Measurements from ENCODE around the gene PRRT1B. TPM values are rescaled to one million over a fixed set of nuclear protein-coding genes. Genes with fewer than 3 reads are reported as not detected.
A peak's percentile ranks its signal among the peaks of the same experiment; 100 is the strongest.
"Not testable (repeated sequence)": the region's sequence is repeated elsewhere in the genome, so short reads cannot be mapped to it uniquely, and the experiment has no call there.

The PRRT1B gene
- total RNA-seq, 8 experiments from 2014 or later, result 0.29 TPM; not detected in 7

- H3K27ac ChIP-seq, result no peak overlapping the region
- no peaks in the 10 kb centered on the region for H3K4me1 ChIP-seq (replicated peaks in 1 of 2)
- in situ Hi-C loops (cut with MboI; ENCODE audit: low pct_unique_long_range_greater_than_20kb in 2 of 9, low sequenced_read_pairs in 9 of 9, unreplicated experiment in 9 of 9), result no loop called here
- no peak for ATAC-seq (replicated peaks in 6 of 8)
- H3K4me3 ChIP-seq, result no peak overlapping the region
- 87 to 100% (median 96%) methylated on average over 1 to 4 of the region's 15 CpGs; no CpG with 5 or more reads in 7 of the 10 experiments for WGBS, 10 experiments
These were observed 32.1 kb upstream of the PRRT1B start for GRCh38 chr9:131513177-131513576.

GRCh38 chr9:131515559-131516031 is 29.7 kb upstream of the PRRT1B start:
- in situ Hi-C loops (cut with MboI; ENCODE audit: low pct_unique_long_range_greater_than_20kb in 2 of 9, low sequenced_read_pairs in 9 of 9, unreplicated experiment in 9 of 9); H3K4me3 ChIP-seq; H3K4me1 ChIP-seq (replicated peaks in 1 of 2); H3K27ac ChIP-seq; ATAC-seq (replicated peaks in 6 of 8): not testable (repeated sequence)
- 80 to 100% (median 90%) methylated on average over 1 to 4 of the region's 12 CpGs; no CpG with 5 or more reads in 2 of the 10 experiments for WGBS, 10 experiments

DNA sequence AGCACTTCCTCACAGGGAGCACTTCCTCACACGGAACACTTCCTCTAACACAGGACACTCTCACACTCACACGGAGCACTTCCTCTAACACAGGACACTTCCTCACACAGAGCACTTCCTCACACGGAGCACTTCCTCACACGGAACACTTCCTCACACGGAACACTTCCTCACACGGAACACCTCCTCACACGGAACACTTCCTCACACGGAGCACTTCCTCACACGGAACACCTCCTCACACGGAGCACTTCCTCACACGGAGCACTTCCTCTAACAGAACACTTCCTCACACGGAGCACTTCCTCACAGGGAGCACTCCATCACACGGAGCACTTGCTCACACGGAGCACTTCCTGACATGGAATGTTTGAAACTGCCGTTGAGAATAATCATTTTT is 29.2 kb upstream of the PRRT1B start:
- H3K4me3 ChIP-seq, result no peak overlapping the region
- WGBS, 10 experiments, result 79 to 97% (median 84%) methylated on average over 1 to 13 of the region's 15 CpGs; no CpG with 5 or more reads in 4 of the 10 experiments
- in situ Hi-C loops (cut with MboI; ENCODE audit: low pct_unique_long_range_greater_than_20kb in 2 of 9, low sequenced_read_pairs in 9 of 9, unreplicated experiment in 9 of 9), result no loop called here
- no peaks in the 10 kb centered on the region for H3K4me1 ChIP-seq (replicated peaks in 1 of 2)
- no peak for ATAC-seq (replicated peaks in 6 of 8)
- no peak overlapping the region for H3K27ac ChIP-seq

GRCh38 chr9:131516930-131517329 is 28.4 kb upstream of the PRRT1B start:
- H3K4me1 ChIP-seq (replicated peaks in 1 of 2), result no peaks in the 10 kb centered on the region
- in situ Hi-C loops (cut with MboI; ENCODE audit: low pct_unique_long_range_greater_than_20kb in 2 of 9, low sequenced_read_pairs in 9 of 9, unreplicated experiment in 9 of 9), result no loop called here
- WGBS, 10 experiments, result 85 to 100% (median 96%) methylated on average over 1 to 8 of the region's 9 CpGs; no CpG with 5 or more reads in 1 of the 10 experiments
- no peak for ATAC-seq (replicated peaks in 6 of 8)
- no peak overlapping the region for H3K4me3 ChIP-seq
- H3K27ac ChIP-seq, result no peak overlapping the region

DNA sequence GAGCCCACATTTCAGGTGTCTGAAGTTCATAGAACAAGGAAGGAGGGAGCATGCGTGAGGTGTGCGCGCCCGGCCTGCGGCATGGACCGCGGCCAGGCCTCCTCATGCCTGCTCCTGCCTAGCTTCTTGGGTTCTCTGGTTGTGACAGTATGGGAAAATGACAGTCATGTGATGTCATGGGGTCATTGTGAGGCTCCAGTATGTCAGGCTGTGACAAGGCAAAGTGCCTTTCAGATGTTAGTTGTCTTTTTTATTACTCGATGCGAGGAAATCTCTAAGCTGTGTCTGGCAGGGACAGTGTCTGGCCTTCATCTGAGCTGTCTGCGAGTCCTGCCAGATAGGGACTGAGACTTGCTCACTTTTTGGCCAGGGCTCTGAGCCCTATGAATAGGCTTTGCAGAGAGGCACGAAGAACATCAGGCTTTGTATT is 27.5 kb upstream of the PRRT1B start:
- H3K4me1 ChIP-seq (replicated peaks in 1 of 2), result no peaks in the 10 kb centered on the region
- H3K4me3 ChIP-seq, result no peak overlapping the region
- H3K27ac ChIP-seq, result no peak overlapping the region
- in situ Hi-C loops (cut with MboI; ENCODE audit: low pct_unique_long_range_greater_than_20kb in 2 of 9, low sequenced_read_pairs in 9 of 9, unreplicated experiment in 9 of 9), result no loop called here
- ATAC-seq (replicated peaks in 6 of 8), result no peak
- 0 to 100% (median 93%) methylated on average over 1 to 4 of the region's 11 CpGs; no CpG with 5 or more reads in 7 of the 10 experiments for WGBS, 10 experiments

DNA sequence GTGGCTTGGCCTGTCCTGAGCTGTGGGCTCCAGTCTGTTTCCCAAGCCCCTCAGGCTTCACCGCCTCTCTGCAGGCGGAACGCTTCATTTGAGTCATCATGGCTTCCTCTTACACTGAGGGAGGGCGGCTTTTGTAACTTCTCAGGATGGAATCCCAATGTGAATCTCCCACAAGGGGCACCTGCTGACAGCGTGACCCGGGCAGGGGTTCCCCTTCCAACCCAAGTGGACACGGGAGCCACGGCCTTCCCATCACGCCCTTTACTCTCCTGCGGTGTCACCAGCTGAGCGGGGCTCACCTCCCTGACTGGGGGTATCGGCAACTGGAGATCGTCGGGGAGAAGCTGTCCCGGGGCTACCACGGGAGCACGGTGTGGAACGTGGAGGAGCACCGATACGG is 26.8 kb upstream of the PRRT1B start:
- Histone ChIP-seq H3K27ac (no peak overlapping the region), H3K4me3 (no peak overlapping the region), H3K4me1 (replicated peaks in 1 of 2) (no peaks in the 10 kb centered on the region)
- ATAC-seq (replicated peaks in 6 of 8), result no peak
- in situ Hi-C loops (cut with MboI; ENCODE audit: low pct_unique_long_range_greater_than_20kb in 2 of 9, low sequenced_read_pairs in 9 of 9, unreplicated experiment in 9 of 9), result no loop called here
- 85 to 100% (median 98%) methylated on average over 3 to 10 of the region's 20 CpGs; no CpG with 5 or more reads in 4 of the 10 experiments for WGBS, 10 experiments

GRCh38 chr9:131520503-131520902 is 24.8 kb upstream of the PRRT1B start:
- ATAC-seq (replicated peaks in 6 of 8), result peak in 1 of 8 experiments; percentile 56
- Histone ChIP-seq H3K4me1 (replicated peaks in 1 of 2) (no peaks in the 10 kb centered on the region), H3K27ac (no peak overlapping the region), H3K4me3 (no peak overlapping the region)
- 33 to 87% (median 83%) methylated on average over 5 to 12 of the region's 16 CpGs; no CpG with 5 or more reads in 4 of the 10 experiments for WGBS, 10 experiments
- in situ Hi-C loops (cut with MboI; ENCODE audit: low pct_unique_long_range_greater_than_20kb in 2 of 9, low sequenced_read_pairs in 9 of 9, unreplicated experiment in 9 of 9), result no loop called here

DNA sequence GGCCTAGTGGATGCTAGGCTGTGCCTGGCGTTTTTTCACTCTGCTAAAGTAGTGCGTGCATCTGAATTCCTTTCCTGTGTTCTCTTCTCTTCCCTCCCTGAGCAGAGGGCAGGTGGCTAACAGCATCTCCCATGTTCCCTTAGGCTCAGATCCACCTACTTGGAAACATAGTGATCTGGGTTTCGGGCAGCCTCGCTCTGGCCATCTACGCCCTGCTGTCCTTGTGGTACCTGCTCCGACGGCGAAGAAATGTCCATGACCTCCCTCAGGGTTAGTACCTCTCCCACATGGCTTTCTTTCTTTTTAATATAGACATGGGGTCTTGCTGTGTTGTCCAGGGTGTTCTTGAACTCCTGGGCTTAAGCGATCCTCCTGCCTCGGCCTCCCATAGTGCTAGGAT is 24.1 kb upstream of the PRRT1B start:
- in situ Hi-C loops (cut with MboI; ENCODE audit: low pct_unique_long_range_greater_than_20kb in 2 of 9, low sequenced_read_pairs in 9 of 9, unreplicated experiment in 9 of 9), result no loop called here
- no peak overlapping the region for H3K27ac ChIP-seq
- H3K4me3 ChIP-seq, result no peak overlapping the region
- no peaks in the 10 kb centered on the region for H3K4me1 ChIP-seq (replicated peaks in 1 of 2)
- WGBS, 10 experiments, result 83 to 100% (median 97%) methylated on average over 1 to 8 of the region's 10 CpGs; no CpG with 5 or more reads in 4 of the 10 experiments
- ATAC-seq (replicated peaks in 6 of 8), result no peak

- Histone ChIP-seq H3K4me1 (replicated peaks in 1 of 2) (no peaks in the 10 kb centered on the region), H3K4me3 (no peak overlapping the region), H3K27ac (no peak overlapping the region)
- WGBS, 10 experiments, result 93 to 100% (median 100%) methylated on average over 1 to 5 of the region's 13 CpGs; no CpG with 5 or more reads in 4 of the 10 experiments
- ATAC-seq (replicated peaks in 6 of 8), result no peak
- in situ Hi-C loops (cut with MboI; ENCODE audit: low pct_unique_long_range_greater_than_20kb in 2 of 9, low sequenced_read_pairs in 9 of 9, unreplicated experiment in 9 of 9), result no loop called here
These were observed 23.5 kb upstream of the PRRT1B start for GRCh38 chr9:131521822-131522221.

DNA sequence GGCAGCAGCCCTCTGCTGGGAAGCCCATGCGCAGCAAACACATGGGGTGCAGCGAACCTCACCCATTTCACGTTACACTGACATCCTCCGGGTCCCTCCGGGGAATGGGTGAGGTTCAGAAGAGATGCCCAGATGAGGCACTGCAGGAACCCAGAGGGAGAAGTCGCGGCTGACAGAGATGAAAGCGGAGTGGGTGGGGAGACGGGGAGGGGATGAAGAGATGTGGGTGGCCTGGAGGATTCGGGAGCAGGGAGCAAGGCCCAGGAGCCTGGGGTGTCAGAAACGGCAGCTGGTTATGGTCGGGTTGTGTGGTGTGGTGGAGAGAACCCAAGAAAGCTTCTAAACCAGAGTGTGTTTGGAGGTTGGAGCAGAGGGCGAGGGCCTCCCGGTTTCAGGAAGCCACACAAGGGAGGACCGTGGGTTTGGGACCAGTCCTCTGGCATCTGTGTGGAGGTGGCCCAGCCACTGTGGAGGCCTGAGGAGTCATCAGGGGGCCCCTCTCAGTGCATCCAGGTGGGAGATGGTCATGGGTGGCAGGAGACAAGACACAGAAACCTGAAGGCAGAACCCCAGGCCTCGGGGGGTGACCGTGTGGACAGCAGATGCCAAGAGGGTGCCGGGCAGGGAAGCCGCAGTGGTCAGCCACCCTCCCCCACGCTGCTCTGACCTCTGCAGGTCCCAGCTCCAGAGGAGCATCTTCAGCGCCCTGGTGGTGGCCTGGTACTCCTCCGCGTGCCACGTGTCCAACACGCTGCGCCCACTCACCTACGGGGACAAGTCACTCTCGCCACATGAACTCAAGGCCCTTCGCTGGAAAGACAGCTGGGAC is 22.9 kb upstream of the PRRT1B start:
- Histone ChIP-seq H3K4me3 (no peak overlapping the region), H3K27ac (no peak overlapping the region), H3K4me1 (replicated peaks in 1 of 2) (no peaks in the 10 kb centered on the region)
- no peak for ATAC-seq (replicated peaks in 6 of 8)
- WGBS, 10 experiments, result 86 to 100% (median 96%) methylated on average over 5 to 10 of the region's 29 CpGs; no CpG with 5 or more reads in 5 of the 10 experiments
- in situ Hi-C loops (cut with MboI; ENCODE audit: low pct_unique_long_range_greater_than_20kb in 2 of 9, low sequenced_read_pairs in 9 of 9, unreplicated experiment in 9 of 9), result no loop called here

GRCh38 chr9:131523086-131523388 is 22.3 kb upstream of the PRRT1B start:
- Histone ChIP-seq H3K4me3 (no peak overlapping the region), H3K4me1 (replicated peaks in 1 of 2) (no peaks in the 10 kb centered on the region), H3K27ac (no peak overlapping the region)
- 73 to 100% (median 96%) methylated on average over 2 to 5 of the region's 9 CpGs; no CpG with 5 or more reads in 4 of the 10 experiments for WGBS, 10 experiments
- in situ Hi-C loops (cut with MboI; ENCODE audit: low pct_unique_long_range_greater_than_20kb in 2 of 9, low sequenced_read_pairs in 9 of 9, unreplicated experiment in 9 of 9), result no loop called here
- no peak for ATAC-seq (replicated peaks in 6 of 8)

- H3K27ac ChIP-seq, result no peak overlapping the region
- in situ Hi-C loops (cut with MboI; ENCODE audit: low pct_unique_long_range_greater_than_20kb in 2 of 9, low sequenced_read_pairs in 9 of 9, unreplicated experiment in 9 of 9), result no loop called here
- no peaks in the 10 kb centered on the region for H3K4me1 ChIP-seq (replicated peaks in 1 of 2)
- no peak overlapping the region for H3K4me3 ChIP-seq
- peak in 4 of 8 experiments; percentile 11 to 24 (median 16) for ATAC-seq (replicated peaks in 6 of 8)
- WGBS, 10 experiments, result 60 to 100% (median 91%) methylated on average over 1 to 7 of the region's 29 CpGs; no CpG with 5 or more reads in 4 of the 10 experiments
These were observed 21.6 kb upstream of the PRRT1B start for GRCh38 chr9:131523451-131524435.
